PC-9 (cell line): ENCODE data around the gene C15orf40. TPM values are rescaled to one million over a fixed set of nuclear protein-coding genes. Genes with fewer than 3 reads are reported as not detected.

Experiments
- BruUV-seq: library from RNA; stranded (reverse); fragments of 400-500 nt; replicated peaks from 2 replicates; lab custom pipeline; 2021; lab: Mats Ljungman, UMichigan
- CTCF ChIA-PET: fragments of 300-600 bp; sonication (Branson Sonifier 250); formaldehyde crosslinking; loops from one replicate; lab custom pipeline; 2022; ENCODE audit warnings: antibody characterized with exemption; lab: Charles Lee
- POLR2A ChIA-PET: fragments of 300-600 bp; sonication (Branson Sonifier 250); formaldehyde crosslinking; loops from one replicate; lab custom pipeline; 2022; ENCODE audit warnings: antibody characterized with exemption; ENCODE audit not compliant: unreplicated experiment; lab: Charles Lee
- DNase-seq, 2 experiments: peaks; one replicate each; pipeline versions ENCODE4 v3.0.0 to v3.0.0-alpha.2; 2015 to 2022; ENCODE audit warnings: mixed read lengths in 1 of 2
- H2AFZ ChIP-seq: fragments of 200-600 bp; sonication (generic); 2 replicates; pipeline ENCODE4 v1.8.1; 2017; ENCODE audit warnings: antibody characterized with exemption
- H3F3A ChIP-seq: fragments of 200-600 bp; sonication (generic); 2 replicates; pipeline ENCODE4 v1.8.1; 2017; ENCODE audit warnings: antibody characterized with exemption, mild to moderate bottlenecking, low read depth; ENCODE audit not compliant: insufficient read depth
- H3K27ac ChIP-seq: fragments of 200-600 bp; sonication (generic); 2 replicates; pipeline ENCODE4 v1.6.1; 2016; ENCODE audit warnings: mixed run types
- H3K27me3 ChIP-seq: fragments of 200-600 bp; sonication (generic); 2 replicates; pipeline ENCODE4 v1.6.1; 2016; ENCODE audit warnings: low read depth, mixed run types; ENCODE audit not compliant: insufficient read depth
- H3K36me3 ChIP-seq: fragments of 200-600 bp; sonication (generic); 2 replicates; pipeline ENCODE4 v1.6.1; 2016; ENCODE audit warnings: low read depth, mixed run types
- H3K4me1 ChIP-seq: fragments of 200-600 bp; sonication (generic); replicated peaks from 2 replicates; pipeline ENCODE4 v1.6.1; 2016; ENCODE audit warnings: mixed run types; ENCODE audit not compliant: insufficient read depth
- H3K4me2 ChIP-seq: fragments of 200-600 bp; sonication (generic); 2 replicates; pipeline ENCODE4 v1.6.1; 2017; ENCODE audit warnings: mixed run types
- H3K4me3 ChIP-seq: fragments of 200-600 bp; sonication (generic); 2 replicates; pipeline ENCODE4 v1.6.1; 2016; ENCODE audit warnings: mixed run types
- H3K79me2 ChIP-seq: fragments of 200-600 bp; sonication (generic); 2 replicates; pipeline ENCODE4 v1.6.1; 2017; ENCODE audit warnings: low read depth, mixed run types
- H3K9me2 ChIP-seq: fragments of 200-600 bp; sonication (generic); 2 replicates; pipeline ENCODE4 v1.8.1; 2017; ENCODE audit warnings: mild to moderate bottlenecking; ENCODE audit not compliant: insufficient read depth
- H3K9me3 ChIP-seq: fragments of 200-600 bp; sonication (generic); 2 replicates; pipeline ENCODE4 v1.8.1; 2016; ENCODE audit warnings: low read depth; ENCODE audit not compliant: insufficient read depth
- H4K20me1 ChIP-seq: fragments of 200-600 bp; sonication (generic); 2 replicates; pipeline ENCODE4 v1.8.1; 2017; ENCODE audit not compliant: insufficient read depth
- EZH2 ChIP-seq: fragments of 200-600 bp; sonication (generic); IDR thresholded peaks from 2 replicates; pipeline ENCODE4 v1.8.0; 2017; ENCODE audit warnings: antibody characterized with exemption, low read depth
- intact Hi-C: fragments of 100-400 bp; cut with micrococcal nuclease; formaldehyde crosslinking; loops from one replicate; pipeline ENCODE4 v1.10.0; 2022; ENCODE audit not compliant: unreplicated experiment
- total RNA-seq: library from RNA; stranded (reverse); gene quantifications from 2 replicates; pipeline ENCODE4 v1.2.3, GENCODE V29; 2021
- TF ChIP-seq, protein P1 (sequence below): fragments of 200-600 bp; sonication (generic); conservative IDR thresholded peaks from 2 replicates; pipeline ENCODE4 v1.6.1; 2017; ENCODE audit warnings: mixed run types, antibody characterized with exemption, mild to moderate bottlenecking, moderate library complexity

C15orf40 gene
- total RNA-seq, 1 experiment from 2014 or later: 21.2 TPM

DNA sequence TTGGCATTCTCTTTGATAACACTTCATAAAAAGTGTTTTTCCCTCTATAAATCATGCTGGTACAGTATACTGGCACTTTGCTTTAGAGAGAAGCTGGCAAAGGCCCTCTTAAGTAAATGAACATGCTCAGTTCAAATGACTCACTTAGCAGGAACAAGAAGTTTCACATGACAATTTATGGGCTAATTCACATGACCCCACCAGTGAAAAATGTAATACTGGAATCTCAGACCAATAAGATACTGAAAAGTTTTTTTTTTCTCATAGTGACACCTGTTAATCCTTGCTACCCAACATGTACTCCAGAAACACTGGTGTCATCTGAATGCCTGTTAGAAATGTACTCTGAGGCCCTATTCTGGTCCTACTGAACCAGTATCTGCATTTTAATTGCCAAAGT lies 41.7 kb upstream of the C15orf40 start:
- Histone ChIP-seq H4K20me1 (peaks cover 34% of the 10 kb centered on the region), H3K27me3 (no peaks in the 10 kb centered on the region), H3K79me2 (peaks cover 23% of the 10 kb centered on the region), H3K4me1 (no peaks in the 10 kb centered on the region), H2AFZ (no peak overlapping the region), H3K27ac (no peak overlapping the region), H3K9me2 (no peaks in the 10 kb centered on the region), H3K4me3 (no peak overlapping the region), H3K9me3 (no peaks in the 10 kb centered on the region), H3K36me3 (peaks cover 30% of the 10 kb centered on the region; the same call in 1 of the 2 replicates), H3K4me2 (no peak overlapping the region), H3F3A (peaks cover 3% of the 10 kb centered on the region; the same call in 1 of the 2 replicates)
- POLR2A ChIA-PET: no interaction called here
- DNase-seq: peak in 1 of 2 experiments; percentile 50
- BruUV-seq: no TSS peak
- CTCF ChIA-PET: no interaction called here
- intact Hi-C loops: no loop called here
- no peak for TF ChIP-seq EZH2
- TF ChIP-seq, protein P1, sequence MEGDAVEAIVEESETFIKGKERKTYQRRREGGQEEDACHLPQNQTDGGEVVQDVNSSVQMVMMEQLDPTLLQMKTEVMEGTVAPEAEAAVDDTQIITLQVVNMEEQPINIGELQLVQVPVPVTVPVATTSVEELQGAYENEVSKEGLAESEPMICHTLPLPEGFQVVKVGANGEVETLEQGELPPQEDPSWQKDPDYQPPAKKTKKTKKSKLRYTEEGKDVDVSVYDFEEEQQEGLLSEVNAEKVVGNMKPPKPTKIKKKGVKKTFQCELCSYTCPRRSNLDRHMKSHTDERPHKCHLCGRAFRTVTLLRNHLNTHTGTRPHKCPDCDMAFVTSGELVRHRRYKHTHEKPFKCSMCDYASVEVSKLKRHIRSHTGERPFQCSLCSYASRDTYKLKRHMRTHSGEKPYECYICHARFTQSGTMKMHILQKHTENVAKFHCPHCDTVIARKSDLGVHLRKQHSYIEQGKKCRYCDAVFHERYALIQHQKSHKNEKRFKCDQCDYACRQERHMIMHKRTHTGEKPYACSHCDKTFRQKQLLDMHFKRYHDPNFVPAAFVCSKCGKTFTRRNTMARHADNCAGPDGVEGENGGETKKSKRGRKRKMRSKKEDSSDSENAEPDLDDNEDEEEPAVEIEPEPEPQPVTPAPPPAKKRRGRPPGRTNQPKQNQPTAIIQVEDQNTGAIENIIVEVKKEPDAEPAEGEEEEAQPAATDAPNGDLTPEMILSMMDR: no peak

DNA sequence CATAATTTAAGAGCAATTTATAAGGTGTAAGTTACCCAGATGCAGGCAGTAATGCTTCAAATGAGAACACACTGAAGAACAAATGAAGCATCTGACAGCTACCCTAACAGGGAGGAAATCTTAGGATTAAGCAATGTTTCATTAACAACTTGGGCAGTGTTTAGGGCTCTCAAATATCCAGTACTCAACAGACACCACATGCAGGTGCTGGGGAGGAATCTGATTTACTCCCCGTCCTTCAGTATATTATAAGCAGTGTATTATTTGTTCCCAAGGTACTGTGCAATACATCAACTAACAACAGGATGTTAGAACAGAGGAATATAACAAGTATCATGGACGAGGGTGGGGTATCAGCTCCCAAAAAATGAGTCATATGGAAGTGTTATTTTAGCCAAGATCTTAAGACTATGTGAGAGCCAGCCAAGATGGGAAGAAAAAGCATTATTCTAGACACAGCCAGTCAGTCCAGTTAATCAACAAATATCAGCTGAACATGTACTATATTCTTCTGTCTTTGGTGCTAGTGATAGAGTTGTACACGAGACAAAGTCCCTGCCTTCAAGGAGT lies 35.2 kb upstream of the C15orf40 start:
- H4K20me1 ChIP-seq: peaks cover 19% of the 10 kb centered on the region
- TF ChIP-seq, protein P1: no peak
- TF ChIP-seq EZH2: no peak
- no peaks in the 10 kb centered on the region for H3K9me2 ChIP-seq
- CTCF ChIA-PET: no interaction called here
- no peaks in the 10 kb centered on the region for H3K27me3 ChIP-seq
- H3K9me3 ChIP-seq: no peaks in the 10 kb centered on the region
- H3K36me3 ChIP-seq: peaks cover 30% of the 10 kb centered on the region
- no peak overlapping the region for H3K4me3 ChIP-seq
- H3F3A ChIP-seq: no peaks in the 10 kb centered on the region
- no peaks in the 10 kb centered on the region for H3K4me1 ChIP-seq
- POLR2A ChIA-PET: no interaction called here
- BruUV-seq: no TSS peak
- intact Hi-C loops: no loop called here
- peaks cover 40% of the 10 kb centered on the region; the same call in 1 of the 2 replicates for H3K79me2 ChIP-seq
- H3K4me2 ChIP-seq: no peak overlapping the region
- H3K27ac ChIP-seq: no peak overlapping the region
- no peak for DNase-seq
- no peak overlapping the region for H2AFZ ChIP-seq

DNA sequence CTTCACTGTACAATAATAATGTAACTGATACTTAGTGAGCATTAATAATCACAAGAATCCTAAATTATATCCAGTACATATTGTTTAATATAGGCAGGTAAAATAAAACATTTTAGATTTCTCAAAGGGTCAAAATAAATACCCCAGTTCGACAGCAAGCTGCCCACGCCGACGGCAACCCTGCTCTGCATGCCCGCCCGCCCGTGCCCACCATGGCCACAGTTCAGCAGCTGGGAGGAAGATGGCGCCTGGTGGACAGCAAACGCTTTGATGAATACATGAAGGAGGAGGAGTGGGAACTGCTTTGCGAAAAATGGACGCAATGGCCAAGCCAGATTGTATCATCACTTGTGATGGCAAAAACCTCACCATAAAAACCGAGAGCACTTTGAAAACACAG lies 32.7 kb upstream of the C15orf40 start:
- no peak for TF ChIP-seq EZH2
- TF ChIP-seq, protein P1: no peak
- intact Hi-C loops: no loop called here
- peaks cover 55% of the 10 kb centered on the region for H3K79me2 ChIP-seq
- ChIA-PET POLR2A (interaction anchor here (0.5 kb wide), 1 partner anchor 201 kb away, joined by 4 read pairs; no protein-coding TSS in a partner anchor), CTCF (interaction anchor here (0.6 kb wide), 1 partner anchor 32 kb away, joined by 6 read pairs; no protein-coding TSS in a partner anchor)
- H3F3A ChIP-seq: no peaks in the 10 kb centered on the region
- H4K20me1 ChIP-seq: peaks cover 9% of the 10 kb centered on the region; the same call in 1 of the 2 replicates
- no peak overlapping the region for H2AFZ ChIP-seq
- H3K9me2 ChIP-seq: no peaks in the 10 kb centered on the region
- no peaks in the 10 kb centered on the region for H3K9me3 ChIP-seq
- no peak for DNase-seq
- H3K4me2 ChIP-seq: no peak overlapping the region
- no TSS peak for BruUV-seq
- peaks cover 36% of the 10 kb centered on the region for H3K36me3 ChIP-seq
- no peaks in the 10 kb centered on the region for H3K27me3 ChIP-seq
- H3K4me1 ChIP-seq: no peaks in the 10 kb centered on the region
- no peak overlapping the region for H3K27ac ChIP-seq
- no peak overlapping the region for H3K4me3 ChIP-seq
